CD4-positive, CD25-positive, alpha-beta regulatory T cell (primary cell): Measurements from ENCODE around the gene ATP9B. TPM values are rescaled to one million over a fixed set of nuclear protein-coding genes. Genes with fewer than 3 reads are reported as not detected.
A peak's percentile ranks its signal among the peaks of the same experiment; 100 is the strongest.

Source experiments
- ATAC-seq, 2 donors: fragments of 150-1000 bp; cut with Tn5 transposase; one replicate each; pipeline ENCODE4 v1.10.0; 2021; ENCODE audit warnings: low read depth in 2 of 2, moderate number of reproducible peaks in 2 of 2, moderate library complexity in 1 of 2
- DNase-seq, 3 donors: peaks; one replicate each; pipeline versions ENCODE4 v3.0.0 to v3.0.0-alpha.2; 2012 to 2022; ENCODE audit warnings: mixed read lengths in 1 of 3
- H3K27ac ChIP-seq: one replicate; pipeline ENCODE4 v1.7.0; 2013; ENCODE audit warnings: mild to moderate bottlenecking, low read length; ENCODE audit not compliant: insufficient read depth, poor library complexity, severe bottlenecking
- H3K27me3 ChIP-seq: one replicate; pipeline ENCODE4 v1.7.0; 2013; ENCODE audit warnings: low read length; ENCODE audit not compliant: control insufficient read depth, insufficient read depth
- H3K36me3 ChIP-seq: one replicate; pipeline ENCODE4 v1.7.0; 2013; ENCODE audit warnings: mild to moderate bottlenecking, low read length, moderate library complexity; ENCODE audit not compliant: control insufficient read depth, insufficient read depth
- H3K4me1 ChIP-seq: 2 replicates; pipeline ENCODE4 v1.7.0; 2013; ENCODE audit warnings: mild to moderate bottlenecking, low read length; ENCODE audit not compliant: insufficient read depth, control insufficient read depth, poor library complexity, severe bottlenecking
- H3K4me3 ChIP-seq: one replicate; pipeline ENCODE4 v1.7.0; 2013; ENCODE audit warnings: low read depth, mild to moderate bottlenecking, low read length, moderate library complexity
- H3K9me3 ChIP-seq, 2 experiments: 1 replicate in 1 of 2; 2 replicates in 1 of 2; pipeline ENCODE4 v1.7.0; 2013; ENCODE audit warnings: low read length in 2 of 2, mild to moderate bottlenecking in 1 of 2, moderate library complexity in 1 of 2; ENCODE audit not compliant: control insufficient read depth in 2 of 2
- H3K27ac Mint-ChIP-seq, 3 donors: one replicate each; pipeline ENCODE4 v1.8.0; 2020 to 2022; ENCODE audit warnings: mild to moderate bottlenecking in 3 of 3, mixed read lengths in 3 of 3, moderate library complexity in 2 of 3
- H3K27me3 Mint-ChIP-seq: one replicate; pipeline ENCODE4 v1.8.0; 2022; ENCODE audit warnings: mild to moderate bottlenecking, mixed read lengths
- H3K36me3 Mint-ChIP-seq: one replicate; pipeline ENCODE4 v1.8.0; 2020; ENCODE audit warnings: mixed read lengths
- H3K4me1 Mint-ChIP-seq, 4 donors: one replicate each; pipeline ENCODE4 v1.8.0; 2020 to 2022; ENCODE audit warnings: mixed read lengths in 4 of 4, mild to moderate bottlenecking in 1 of 4
- H3K4me3 Mint-ChIP-seq, 4 donors: one replicate each; pipeline ENCODE4 v1.8.0; 2020 to 2022; ENCODE audit warnings: mild to moderate bottlenecking in 4 of 4, mixed read lengths in 4 of 4, moderate library complexity in 3 of 4
- H3K9me3 Mint-ChIP-seq, 7 donors: one replicate each; pipeline ENCODE4 v1.8.0; 2020 to 2022; ENCODE audit warnings: mixed read lengths in 7 of 7, mild to moderate bottlenecking in 3 of 7, moderate library complexity in 2 of 7
- polyA plus RNA-seq, 4 donors: library from polyadenylated mRNA; unstranded; fragments of 300-500 nt; fragmentation: Illumina TruSeq; gene quantifications; one replicate each; pipeline ENCODE4 v1.2.3, GENCODE V29; 2021
- total RNA-seq: library from RNA; stranded (reverse); gene quantifications from one replicate; pipeline ENCODE4 v1.2.3, GENCODE V29; 2022

The ATP9B gene
- total and polyA plus RNA-seq, 5 donors from 2014 or later: 14.1 to 75.3 (median 17.6) TPM

DNA sequence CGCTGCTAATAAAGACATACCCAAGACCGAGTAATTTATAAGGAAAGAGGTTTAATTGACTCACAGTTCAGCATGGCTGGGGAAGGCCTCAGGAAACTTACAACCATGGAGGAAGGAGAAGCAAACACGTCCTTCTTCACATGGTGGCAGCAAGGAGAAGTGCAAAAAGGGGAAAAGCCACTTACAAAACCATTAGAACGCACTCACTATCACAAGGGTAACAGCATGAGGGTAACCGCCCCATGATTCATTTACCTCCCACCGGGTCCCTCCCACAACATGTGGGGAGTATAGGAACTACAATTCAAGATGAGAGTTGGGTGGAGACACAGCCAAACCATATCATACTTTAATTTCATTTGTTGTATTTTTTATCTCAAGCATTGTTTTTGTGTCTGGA, 67.5 kb downstream of the ATP9B start:
- ATAC-seq (no peak), DNase-seq (no peak)
- Mint-ChIP-seq H3K4me1 (peaks cover 11 to 38% (median 22%) of the 10 kb centered on the region in 4 donors), H3K27ac (peak overlapping the region in 1 of 3 donors; percentile 16), H3K36me3 (peaks cover 24% of the 10 kb centered on the region), H3K9me3 (peaks cover 0 to 2% (median 0%) of the 10 kb centered on the region in 7 donors), H3K27me3 (no peaks in the 10 kb centered on the region), H3K4me3 (no peak overlapping the region)
- H3K27me3 ChIP-seq: no peaks in the 10 kb centered on the region
- peaks cover 31% of the 10 kb centered on the region for H3K36me3 ChIP-seq
- H3K4me3 ChIP-seq: no peak overlapping the region
- no peaks in the 10 kb centered on the region for H3K9me3 ChIP-seq
- no peak overlapping the region for H3K27ac ChIP-seq
- H3K4me1 ChIP-seq: no peaks in the 10 kb centered on the region

- Histone ChIP-seq H3K27me3 (no peaks in the 10 kb centered on the region), H3K27ac (peak overlapping the region; percentile 65), H3K36me3 (peaks cover 19% of the 10 kb centered on the region), H3K4me3 (no peak overlapping the region), H3K4me1 (no peaks in the 10 kb centered on the region), H3K9me3 (no peaks in the 10 kb centered on the region)
- peaks cover 0 to 2% (median 0%) of the 10 kb centered on the region in 7 donors for H3K9me3 Mint-ChIP-seq
- ATAC-seq (peak; percentile 88 to 89), DNase-seq (peak; percentile 23 to 72 (median 51))
- H3K4me3 Mint-ChIP-seq: peak overlapping the region in 1 of 4 donors; percentile 39
- peaks cover 11 to 44% (median 21%) of the 10 kb centered on the region in 4 donors for H3K4me1 Mint-ChIP-seq
- H3K27ac Mint-ChIP-seq: no peak overlapping the region
- no peaks in the 10 kb centered on the region for H3K27me3 Mint-ChIP-seq
- peaks cover 19% of the 10 kb centered on the region for H3K36me3 Mint-ChIP-seq
These were observed 70.0 kb downstream of the ATP9B start for GRCh38 chr18:79139206-79139605.

DNA sequence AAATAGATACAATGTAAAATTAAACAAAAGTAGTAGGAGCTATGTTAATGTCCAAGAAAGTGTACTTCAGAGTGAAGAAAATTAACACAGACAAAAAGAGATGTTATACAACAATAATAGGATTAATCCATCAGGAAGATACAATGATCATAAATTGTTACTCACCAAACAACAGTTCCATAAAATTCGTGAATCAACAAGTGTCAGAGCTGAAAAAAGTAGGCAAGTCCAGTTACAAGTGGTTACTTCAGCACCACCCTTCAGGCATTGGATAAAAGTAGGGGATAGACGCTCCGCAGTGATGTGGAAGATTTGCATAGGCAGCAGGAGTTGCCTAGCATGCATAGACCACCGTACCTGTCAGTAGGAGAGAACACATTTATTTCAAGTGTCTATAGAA, 77.8 kb downstream of the ATP9B start:
- no peaks in the 10 kb centered on the region for H3K4me1 ChIP-seq
- peaks cover 0 to 12% (median 3%) of the 10 kb centered on the region in 4 donors for H3K4me1 Mint-ChIP-seq
- H3K36me3 ChIP-seq: peaks cover 11% of the 10 kb centered on the region
- no peaks in the 10 kb centered on the region for H3K27me3 Mint-ChIP-seq
- H3K9me3 ChIP-seq: no peaks in the 10 kb centered on the region
- H3K9me3 Mint-ChIP-seq: no peaks in the 10 kb centered on the region
- H3K4me3 ChIP-seq: no peak overlapping the region
- H3K27ac ChIP-seq: no peak overlapping the region
- H3K27me3 ChIP-seq: no peaks in the 10 kb centered on the region
- peaks cover 25% of the 10 kb centered on the region for H3K36me3 Mint-ChIP-seq
- no peak overlapping the region for H3K27ac Mint-ChIP-seq
- ATAC-seq: no peak
- H3K4me3 Mint-ChIP-seq: no peak overlapping the region
- DNase-seq: no peak

DNA sequence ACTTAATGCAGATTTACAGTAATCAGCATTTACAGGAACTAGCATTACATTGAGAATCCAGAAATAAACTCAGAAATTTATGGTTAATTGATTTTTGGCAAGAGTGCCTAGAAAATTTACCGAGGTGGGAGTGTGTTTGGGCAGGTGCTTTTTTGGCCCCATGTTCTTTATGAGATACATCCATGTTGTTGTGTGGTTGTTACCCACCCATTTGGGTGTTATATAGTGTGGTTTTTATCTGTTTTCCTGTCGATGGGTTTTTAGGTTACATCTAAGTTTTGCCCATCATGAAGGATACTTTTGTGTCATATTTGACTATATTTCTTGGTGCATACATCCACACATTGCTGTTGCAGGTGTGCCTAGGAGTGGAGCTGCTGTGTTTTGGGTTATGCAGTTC, 82.0 kb downstream of the ATP9B start:
- Mint-ChIP-seq H3K36me3 (peaks cover 34% of the 10 kb centered on the region), H3K27me3 (no peaks in the 10 kb centered on the region), H3K4me1 (peaks cover 0 to 14% (median 2%) of the 10 kb centered on the region in 4 donors), H3K9me3 (peaks cover 0 to 1% (median 0%) of the 10 kb centered on the region in 7 donors), H3K4me3 (no peak overlapping the region), H3K27ac (peak overlapping the region in 1 of 3 donors; percentile 50)
- no peaks in the 10 kb centered on the region for H3K27me3 ChIP-seq
- no peak for ATAC-seq
- DNase-seq: no peak
- peaks cover 2% of the 10 kb centered on the region for H3K4me1 ChIP-seq
- H3K27ac ChIP-seq: no peak overlapping the region
- peaks cover 15% of the 10 kb centered on the region for H3K36me3 ChIP-seq
- H3K4me3 ChIP-seq: no peak overlapping the region
- no peaks in the 10 kb centered on the region for H3K9me3 ChIP-seq

- H3K4me3 ChIP-seq: no peak overlapping the region
- H3K27ac Mint-ChIP-seq: peak overlapping the region in 2 of 3 donors; percentile 80 to 86
- H3K27ac ChIP-seq: peak overlapping the region; percentile 81
- H3K4me1 ChIP-seq: peaks cover 9% of the 10 kb centered on the region
- peaks cover 10 to 25% (median 22%) of the 10 kb centered on the region in 4 donors for H3K4me1 Mint-ChIP-seq
- no peak for DNase-seq
- no peak for ATAC-seq
- no peaks in the 10 kb centered on the region for H3K27me3 Mint-ChIP-seq
- H3K4me3 Mint-ChIP-seq: peak overlapping the region in 1 of 4 donors; percentile 79
- peaks cover 51% of the 10 kb centered on the region for H3K36me3 Mint-ChIP-seq
- no peaks in the 10 kb centered on the region for H3K27me3 ChIP-seq
- peaks cover 0 to 1% (median 0%) of the 10 kb centered on the region in 7 donors for H3K9me3 Mint-ChIP-seq
- no peaks in the 10 kb centered on the region for H3K9me3 ChIP-seq
- peaks cover 14% of the 10 kb centered on the region for H3K36me3 ChIP-seq
These were observed 87.1 kb downstream of the ATP9B start for GRCh38 chr18:79156327-79156726.

GRCh38 chr18:79164706-79165105, 95.5 kb downstream of the ATP9B start:
- Mint-ChIP-seq H3K4me3 (no peak overlapping the region), H3K27me3 (no peaks in the 10 kb centered on the region), H3K4me1 (peaks cover under 1 to 12% (median 4%) of the 10 kb centered on the region in 4 donors), H3K9me3 (no peaks in the 10 kb centered on the region), H3K36me3 (peaks cover 46% of the 10 kb centered on the region), H3K27ac (no peak overlapping the region)
- DNase-seq (no peak), ATAC-seq (no peak)
- Histone ChIP-seq H3K4me1 (no peaks in the 10 kb centered on the region), H3K27ac (no peak overlapping the region), H3K4me3 (no peak overlapping the region), H3K36me3 (peaks cover 27% of the 10 kb centered on the region), H3K27me3 (no peaks in the 10 kb centered on the region), H3K9me3 (no peaks in the 10 kb centered on the region)

- no peak for ATAC-seq
- Histone ChIP-seq H3K9me3 (no peaks in the 10 kb centered on the region), H3K27ac (no peak overlapping the region), H3K27me3 (no peaks in the 10 kb centered on the region), H3K36me3 (peaks cover 28% of the 10 kb centered on the region), H3K4me3 (no peak overlapping the region), H3K4me1 (no peaks in the 10 kb centered on the region)
- Mint-ChIP-seq H3K4me1 (peaks cover 3 to 8% (median 4%) of the 10 kb centered on the region in 4 donors), H3K36me3 (peaks cover 44% of the 10 kb centered on the region), H3K27ac (no peak overlapping the region), H3K27me3 (no peaks in the 10 kb centered on the region), H3K4me3 (no peak overlapping the region), H3K9me3 (no peaks in the 10 kb centered on the region)
- no peak for DNase-seq
These were observed 97.5 kb downstream of the ATP9B start for GRCh38 chr18:79166702-79167101.

DNA sequence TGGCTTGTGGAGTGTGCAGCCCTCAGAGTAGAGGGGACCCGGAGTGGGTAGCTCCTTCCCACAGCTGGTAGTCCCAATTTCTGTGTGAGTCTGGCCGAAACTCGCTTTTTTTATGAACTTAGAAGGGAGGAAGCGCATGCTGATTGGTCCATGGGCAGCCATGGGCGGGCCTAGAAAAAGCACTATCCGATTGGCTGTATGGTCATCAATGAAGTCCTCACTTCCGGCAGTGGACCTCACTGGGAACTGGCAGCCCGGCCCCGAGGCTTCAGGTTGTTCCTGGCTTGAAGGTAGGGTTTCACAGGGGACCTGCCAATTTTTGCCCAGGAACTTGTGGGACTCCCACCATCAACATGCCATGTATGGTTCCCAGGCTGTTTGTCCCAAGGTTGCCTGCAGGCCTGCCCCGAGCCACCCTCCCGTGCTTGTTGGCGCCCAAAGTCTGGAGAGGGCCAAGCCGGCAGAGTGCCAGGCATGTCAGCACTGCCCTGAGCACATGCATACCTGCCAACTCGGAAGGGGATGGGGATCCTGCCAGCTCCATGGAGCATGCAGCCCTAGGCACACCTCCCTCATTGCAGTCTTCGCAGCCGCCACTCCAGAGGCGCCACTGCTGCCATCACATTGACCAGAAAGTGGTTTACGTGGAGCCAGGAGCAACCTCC, 98.5 kb downstream of the ATP9B start:
- Histone ChIP-seq H3K4me1 (no peaks in the 10 kb centered on the region), H3K4me3 (no peak overlapping the region), H3K9me3 (no peaks in the 10 kb centered on the region), H3K27me3 (no peaks in the 10 kb centered on the region), H3K27ac (no peak overlapping the region), H3K36me3 (peaks cover 28% of the 10 kb centered on the region)
- Mint-ChIP-seq H3K9me3 (no peaks in the 10 kb centered on the region), H3K27ac (no peak overlapping the region), H3K4me1 (peaks cover 3 to 8% (median 4%) of the 10 kb centered on the region in 4 donors), H3K4me3 (no peak overlapping the region), H3K27me3 (no peaks in the 10 kb centered on the region), H3K36me3 (peaks cover 47% of the 10 kb centered on the region)
- DNase-seq (no peak), ATAC-seq (no peak)
